GM12878 (cell line): ENCODE data around the gene MARCHF4.

Experiments used
- CTCF ChIP-seq, 3 experiments: IDR thresholded peaks in 2 of 3; conservative IDR thresholded peaks in 1 of 3; 2 replicates each; pipeline ENCODE4 v1.5.1; 2011; ENCODE audit warnings: low read depth in 3 of 3, low read length in 3 of 3, mild to moderate bottlenecking in 3 of 3, control low read depth in 2 of 3, moderate library complexity in 2 of 3, inconsistent platforms in 1 of 3, mixed read lengths in 1 of 3; ENCODE audit not compliant: control insufficient read depth in 2 of 3, insufficient read depth in 1 of 3; ENCODE audit errors: extremely low read depth in 1 of 3
- EZH2 ChIP-seq: IDR thresholded peaks from 2 replicates; pipeline ENCODE4 v1.6.1; 2012; ENCODE audit warnings: low read depth, mild to moderate bottlenecking, control low read depth, inconsistent platforms, low read length, borderline replicate concordance; ENCODE audit not compliant: control insufficient read depth

- TF ChIP-seq EZH2 (no peak), CTCF (IDR thresholded peaks at IDR 0.05 in 2 of 3, conservative IDR thresholded peaks at IDR 0.05 in 1 of 3; ENCODE audit: control insufficient read depth in 2 of 3, extremely low read depth in 1 of 3, insufficient read depth in 1 of 3, low read depth in 3 of 3, low read length in 3 of 3) (no peak)
Observed at GRCh38 chr2:216352653-216353270, 19.5 kb downstream of the MARCHF4 start.
